WTC11 (cell line): ENCODE measurements around the gene CKAP2L.

Experiments
- CTCF ChIP-seq: fragments of 200-600 bp; IDR thresholded peaks from 2 replicates; pipeline ENCODE4 v1.8.0; 2022; ENCODE audit warnings: antibody characterized with exemption
- EMX1 ChIP-seq: fragments of 250-450 bp; sonication (Bioruptor Pico); IDR thresholded peaks from 2 replicates; pipeline ENCODE4 v1.8.0; 2021; ENCODE audit warnings: mild to moderate bottlenecking
- ETV6 ChIP-seq: sonication (generic); formaldehyde crosslinking; IDR thresholded peaks from 2 replicates; pipeline ENCODE4 v1.8.1; 2022; ENCODE audit warnings: mild to moderate bottlenecking, missing genetic modification reagents
- KAT7 ChIP-seq: sonication (generic); formaldehyde crosslinking; IDR thresholded peaks from 2 replicates; pipeline ENCODE4 v1.8.1; 2023; ENCODE audit warnings: missing genetic modification reagents, mild to moderate bottlenecking, borderline replicate concordance
- MAX ChIP-seq: sonication (generic); formaldehyde crosslinking; IDR thresholded peaks from 2 replicates; pipeline ENCODE4 v1.8.0; 2022; ENCODE audit warnings: mild to moderate bottlenecking, missing genetic modification reagents
- MLX ChIP-seq: sonication (generic); formaldehyde crosslinking; IDR thresholded peaks from 2 replicates; pipeline ENCODE4 v1.8.1; 2023; ENCODE audit warnings: mild to moderate bottlenecking, missing genetic modification reagents, moderate library complexity
- NR2C2 ChIP-seq: sonication (generic); formaldehyde crosslinking; IDR thresholded peaks from 2 replicates; pipeline ENCODE4 v1.8.0; 2022; ENCODE audit warnings: mild to moderate bottlenecking, missing genetic modification reagents
- TEAD4 ChIP-seq: sonication (generic); formaldehyde crosslinking; IDR thresholded peaks from 2 replicates; pipeline ENCODE4 v1.8.0; 2022; ENCODE audit warnings: mild to moderate bottlenecking, missing genetic modification reagents
- USF2 ChIP-seq: sonication (generic); formaldehyde crosslinking; IDR thresholded peaks from 2 replicates; pipeline ENCODE4 v1.8.1; 2023; ENCODE audit warnings: mild to moderate bottlenecking, missing genetic modification reagents, moderate library complexity
- ZBTB21 ChIP-seq: sonication (generic); formaldehyde crosslinking; IDR thresholded peaks from 2 replicates; pipeline ENCODE4 v1.8.1; 2023; ENCODE audit warnings: mild to moderate bottlenecking, missing genetic modification reagents, borderline replicate concordance
- ZNF317 ChIP-seq: sonication (generic); formaldehyde crosslinking; IDR thresholded peaks from 2 replicates; pipeline ENCODE4 v1.8.1; 2023; ENCODE audit warnings: low read depth, mild to moderate bottlenecking, moderate library complexity, missing genetic modification reagents, borderline replicate concordance
- TF ChIP-seq, protein P1 (sequence below): sonication (generic); formaldehyde crosslinking; conservative IDR thresholded peaks from 2 replicates; pipeline ENCODE4 v1.8.1; 2022; ENCODE audit warnings: mild to moderate bottlenecking, missing genetic modification reagents
- TF ChIP-seq, protein P2 (sequence below): sonication (generic); formaldehyde crosslinking; IDR thresholded peaks from 2 replicates; pipeline ENCODE4 v1.8.1; 2022; ENCODE audit warnings: low read depth, mild to moderate bottlenecking, moderate library complexity, missing genetic modification reagents, borderline replicate concordance

DNA sequence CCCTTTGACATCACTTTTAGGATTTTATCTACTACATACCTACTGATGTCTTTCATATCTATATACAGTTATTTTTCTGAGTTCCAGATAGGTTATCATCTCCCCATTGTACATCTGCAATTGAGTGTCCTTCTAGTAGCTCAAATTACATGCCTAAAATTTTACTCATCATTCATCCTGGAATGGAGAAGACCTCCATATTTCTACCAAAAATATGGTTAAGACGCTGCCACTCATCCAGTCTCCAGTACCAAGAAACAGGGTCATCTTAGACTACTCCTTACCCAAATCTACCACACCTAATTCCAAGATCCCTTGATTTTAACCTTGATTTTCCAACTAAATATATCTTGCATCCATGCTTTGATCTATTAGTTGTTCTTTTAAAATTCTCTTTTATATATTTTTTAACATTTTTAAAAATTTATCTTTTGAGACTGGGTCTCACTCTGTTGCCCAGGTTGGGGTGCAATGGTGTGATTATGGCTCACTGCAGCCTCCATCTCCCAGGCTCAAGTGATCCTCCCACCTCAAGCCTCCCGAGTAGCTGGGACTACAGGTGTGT, 8.6 kb upstream of the CKAP2L start:
- TF ChIP-seq MLX (CRISPR knock-in tag) (no peak), KAT7 (CRISPR knock-in tag) (no peak), EMX1 (no peak), CTCF (no peak), USF2 (CRISPR knock-in tag) (no peak), ZNF317 (CRISPR knock-in tag) (no peak), ZBTB21 (CRISPR knock-in tag) (no peak), MAX (no peak), NR2C2 (CRISPR knock-in tag) (no peak), TEAD4 (CRISPR knock-in tag) (no peak), ETV6 (CRISPR knock-in tag) (no peak)
- TF ChIP-seq, protein P1, sequence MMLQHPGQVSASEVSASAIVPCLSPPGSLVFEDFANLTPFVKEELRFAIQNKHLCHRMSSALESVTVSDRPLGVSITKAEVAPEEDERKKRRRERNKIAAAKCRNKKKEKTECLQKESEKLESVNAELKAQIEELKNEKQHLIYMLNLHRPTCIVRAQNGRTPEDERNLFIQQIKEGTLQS (CRISPR knock-in tag) = no peak
- TF ChIP-seq, protein P2, sequence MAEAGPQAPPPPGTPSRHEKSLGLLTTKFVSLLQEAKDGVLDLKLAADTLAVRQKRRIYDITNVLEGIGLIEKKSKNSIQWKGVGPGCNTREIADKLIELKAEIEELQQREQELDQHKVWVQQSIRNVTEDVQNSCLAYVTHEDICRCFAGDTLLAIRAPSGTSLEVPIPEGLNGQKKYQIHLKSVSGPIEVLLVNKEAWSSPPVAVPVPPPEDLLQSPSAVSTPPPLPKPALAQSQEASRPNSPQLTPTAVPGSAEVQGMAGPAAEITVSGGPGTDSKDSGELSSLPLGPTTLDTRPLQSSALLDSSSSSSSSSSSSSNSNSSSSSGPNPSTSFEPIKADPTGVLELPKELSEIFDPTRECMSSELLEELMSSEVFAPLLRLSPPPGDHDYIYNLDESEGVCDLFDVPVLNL = no peak
